ENCODE measurements around the gene PAK4.

The PAK4 gene

GRCh38 chr19:39180749-39181148 is 55.2 kb downstream of the PAK4 start:
- no peak for DNase-seq (ENCODE audit: low read depth)

DNA sequence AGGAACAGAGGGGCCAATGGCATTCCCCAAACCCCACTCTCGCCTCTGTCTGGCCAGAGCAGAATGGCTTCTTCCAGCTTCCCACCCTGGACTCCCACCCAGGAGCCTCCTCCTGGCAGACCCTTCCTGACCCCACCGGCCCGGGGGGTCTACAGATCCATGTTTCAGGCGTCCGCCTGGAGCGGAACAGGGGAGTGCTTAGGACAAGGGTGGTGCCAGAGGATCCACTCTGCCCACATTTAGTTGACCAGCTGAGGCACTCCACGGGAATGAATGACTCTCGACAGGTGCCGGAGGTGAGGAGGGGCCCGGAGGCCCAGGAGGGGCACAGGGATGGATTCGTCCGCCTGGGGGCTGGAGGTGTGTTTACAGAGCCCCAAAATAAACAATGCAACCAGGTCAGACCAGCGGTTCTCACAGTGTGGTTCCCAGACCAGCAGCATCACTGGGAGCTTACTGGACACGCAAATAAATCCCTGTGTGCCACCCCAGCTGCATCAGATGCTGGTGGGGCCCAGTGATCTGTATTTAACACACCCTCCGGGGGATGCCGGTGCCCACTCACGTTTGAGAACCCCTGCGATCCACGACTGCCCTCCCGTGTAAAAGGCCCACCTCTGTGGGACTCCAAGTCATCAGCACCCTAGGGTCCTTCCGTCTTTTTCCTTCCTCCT is 56.1 kb downstream of the PAK4 start:
- no peak for DNase-seq (ENCODE audit: low read depth)

- DNase-seq (ENCODE audit: low read depth), result no peak
These were observed 56.6 kb downstream of the PAK4 start for GRCh38 chr19:39182174-39182505.

GRCh38 chr19:39183104-39183503 is 57.5 kb downstream of the PAK4 start:
- no peak for DNase-seq (ENCODE audit: low read depth)

GRCh38 chr19:39186391-39186790 is 60.8 kb downstream of the PAK4 start:
- no peak for DNase-seq (ENCODE audit: low read depth)

GRCh38 chr19:39187552-39187943 is 62.0 kb downstream of the PAK4 start:
- DNase-seq (ENCODE audit: low read depth), result no peak

GRCh38 chr19:39188960-39189359 is 63.4 kb downstream of the PAK4 start:
- DNase-seq (ENCODE audit: low read depth), result no peak

DNA sequence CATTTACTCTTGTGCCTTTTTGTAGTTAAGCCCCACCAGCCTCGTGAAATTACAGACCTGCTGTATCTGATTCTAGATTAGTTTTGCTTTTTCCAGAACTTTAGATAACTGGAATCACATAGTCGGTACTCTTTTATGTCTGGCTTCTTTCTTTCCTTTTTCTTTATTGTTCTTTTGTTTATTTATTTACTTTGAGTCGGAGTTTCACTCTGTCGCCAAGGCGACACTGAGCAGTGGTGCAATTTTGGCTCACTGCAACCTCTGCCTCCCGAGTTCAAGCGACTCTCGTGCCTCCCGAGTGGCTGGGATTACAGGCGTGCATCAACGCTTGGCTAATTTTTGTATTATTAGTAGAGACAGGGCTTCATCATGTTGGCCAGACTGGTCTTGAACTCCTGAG is 65.2 kb downstream of the PAK4 start:
- no peak for DNase-seq (ENCODE audit: low read depth)

DNA sequence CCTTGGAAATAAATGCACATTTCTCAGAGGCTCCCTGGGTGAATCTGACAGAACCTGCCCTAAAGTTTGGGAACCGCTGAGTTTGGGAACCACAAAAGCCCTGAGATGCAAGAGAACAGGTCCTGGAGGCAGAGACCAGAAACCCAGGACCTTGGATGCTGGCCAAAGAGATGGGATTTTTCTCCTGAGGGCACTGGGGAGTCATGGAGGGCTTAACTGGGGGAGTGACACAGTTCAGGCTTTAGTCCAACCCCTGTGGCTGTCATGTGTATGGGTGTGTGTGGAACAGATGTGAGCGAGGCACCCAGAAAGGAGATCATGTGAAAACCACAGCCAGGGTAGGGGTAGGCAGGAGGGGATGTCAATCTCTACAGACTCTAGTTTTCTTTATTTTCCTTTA is 67.3 kb downstream of the PAK4 start:
- no peak for DNase-seq (ENCODE audit: low read depth)

GRCh38 chr19:39193803-39194202 is 68.2 kb downstream of the PAK4 start:
- no peak for DNase-seq (ENCODE audit: low read depth)

GRCh38 chr19:39194832-39195542 is 69.4 kb downstream of the PAK4 start:
- no peak for DNase-seq (ENCODE audit: low read depth)

- DNase-seq (ENCODE audit: low read depth), result no peak
These were observed 70.2 kb downstream of the PAK4 start for GRCh38 chr19:39195755-39196154.

DNA sequence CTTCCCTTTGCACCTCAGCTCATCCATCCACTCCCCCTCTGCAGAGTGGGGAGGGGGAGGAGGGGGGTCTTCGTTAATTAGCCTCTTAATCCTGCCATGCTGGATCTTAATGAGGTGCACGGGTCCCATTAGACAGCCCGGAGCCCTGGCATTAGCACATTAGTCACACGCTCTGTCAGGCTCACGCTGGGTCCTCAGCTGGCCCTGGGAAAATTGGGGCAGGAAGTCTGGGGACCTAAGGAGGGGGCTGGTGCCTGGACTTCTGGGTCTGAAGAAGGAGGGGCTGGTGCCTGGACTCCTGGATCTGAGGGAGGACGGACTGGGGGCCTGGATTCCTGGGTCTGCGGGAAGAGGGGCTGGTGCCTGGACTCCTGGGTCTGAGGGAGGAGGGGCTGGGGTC is 70.7 kb downstream of the PAK4 start:
- no peak for DNase-seq (ENCODE audit: low read depth)

- no peak for DNase-seq (ENCODE audit: low read depth)
These were observed 71.4 kb downstream of the PAK4 start, which contains the start of gene NCCRP1 for GRCh38 chr19:39196860-39197562. TSS of gene NCCRP1 (plus strand) at chr19:39196964. CDS start at chr19:39196983, 19 bp downstream.

DNA sequence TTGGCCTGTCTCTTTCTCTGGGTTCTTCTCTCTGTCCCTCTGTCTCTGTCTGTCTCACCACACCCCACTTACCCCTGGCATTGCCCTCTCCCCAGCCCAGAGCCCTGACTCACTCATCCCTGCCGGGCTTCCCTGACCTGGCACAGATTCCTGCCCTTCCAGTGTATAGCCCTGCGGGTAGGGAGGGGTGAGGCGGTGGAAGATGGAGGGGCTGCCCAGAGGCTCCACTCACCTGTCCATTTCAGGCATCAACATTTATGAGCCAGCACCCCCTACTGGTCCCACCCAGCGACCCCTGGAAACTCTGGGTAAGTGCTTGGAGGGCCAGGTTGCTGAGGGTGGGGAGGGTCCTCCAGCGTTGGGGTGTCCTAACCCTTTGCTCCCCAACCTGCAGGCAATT is 72.2 kb downstream of the PAK4 start:
- DNase-seq (ENCODE audit: low read depth), result no peak

- DNase-seq (ENCODE audit: low read depth), result no peak
These were observed 73.4 kb downstream of the PAK4 start for GRCh38 chr19:39199025-39199424.

DNA sequence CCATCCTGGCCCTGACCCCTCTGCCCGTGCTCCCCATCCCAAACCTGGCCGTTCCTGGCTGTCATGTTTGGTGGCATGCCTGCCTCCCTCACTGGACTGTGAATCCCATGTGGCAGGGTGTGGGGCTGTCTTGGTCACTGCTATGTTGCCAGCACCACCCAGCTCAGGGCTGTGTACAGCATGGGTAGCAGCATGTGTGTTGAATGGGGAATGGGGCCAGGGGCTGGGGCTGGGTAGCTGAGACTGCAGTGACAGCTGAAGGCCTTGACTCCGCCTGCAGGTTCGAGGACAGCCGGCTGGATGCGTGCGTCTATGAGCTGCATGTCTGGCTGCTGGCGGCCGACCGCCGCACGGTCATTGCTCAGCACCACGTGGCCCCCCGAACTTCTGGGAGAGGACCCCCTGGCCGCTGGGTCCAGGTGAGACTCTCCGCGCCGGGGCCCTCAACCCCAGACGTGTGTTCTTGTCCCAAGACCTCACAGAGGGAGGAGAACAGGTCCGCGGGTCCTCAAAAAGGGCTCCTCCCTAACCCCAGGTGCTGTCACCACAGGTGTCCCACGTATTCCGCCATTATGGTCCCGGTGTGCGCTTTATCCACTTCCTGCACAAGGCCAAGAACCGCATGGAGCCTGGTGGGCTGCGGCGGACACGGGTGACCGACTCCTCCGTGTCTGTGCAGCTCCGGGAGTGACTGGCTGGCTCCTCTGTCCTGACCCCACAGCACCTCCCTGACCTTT is 74.6 kb downstream of the PAK4 start:
- DNase-seq (ENCODE audit: low read depth), result no peak

DNA sequence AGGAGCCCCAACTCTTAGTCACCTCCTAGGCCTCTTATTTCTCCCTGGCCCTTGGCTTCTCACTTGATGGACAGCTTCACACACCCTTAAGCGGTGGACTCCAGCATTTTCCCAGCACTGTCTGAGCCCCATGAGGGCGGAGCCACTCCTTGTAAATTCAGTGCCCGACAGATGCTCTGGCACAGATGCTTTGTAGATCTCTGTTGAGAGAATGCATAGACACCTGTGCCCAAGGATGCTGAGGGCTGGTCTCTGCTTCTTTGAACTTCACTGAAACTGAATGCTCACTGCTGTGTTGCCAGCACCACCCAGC is 75.2 kb downstream of the PAK4 start:
- DNase-seq (ENCODE audit: low read depth), result no peak

GRCh38 chr19:39202998-39203355 is 77.4 kb downstream of the PAK4 start:
- DNase-seq (ENCODE audit: low read depth), result no peak

- no peak for DNase-seq (ENCODE audit: low read depth)
These were observed 78.1 kb downstream of the PAK4 start, which contains the start of gene SYCN for GRCh38 chr19:39203372-39204341. TSS of gene SYCN (minus strand) at chr19:39204263. CDS start at chr19:39204254, 9 bp downstream.

DNA sequence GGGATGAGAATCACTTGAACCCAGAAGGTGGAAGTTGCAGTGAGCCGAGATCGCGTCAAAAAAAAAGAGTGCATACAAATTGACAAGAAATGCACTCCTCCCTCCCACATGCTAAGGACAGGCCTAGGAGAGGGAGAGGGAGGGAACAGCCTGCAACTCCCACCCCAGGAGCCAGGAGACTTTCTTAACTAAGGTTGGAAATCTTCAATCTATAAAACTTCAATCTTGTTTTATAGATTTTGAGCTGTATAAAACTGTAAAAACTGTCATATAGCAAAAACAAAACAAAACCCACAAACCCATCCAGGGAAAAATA is 79.8 kb downstream of the PAK4 start:
- no peak for DNase-seq (ENCODE audit: low read depth)

GRCh38 chr19:39206122-39206521 is 80.5 kb downstream of the PAK4 start:
- DNase-seq (ENCODE audit: low read depth), result no peak
